Neutrophil (primary cell): ENCODE measurements around the gene ACTA1.

Source experiments
- H3K27ac ChIP-seq: fragments of 200-600 bp; sonication (generic); 2 replicates; pipeline ENCODE4 v1.5.1; 2016; ENCODE audit warnings: mild to moderate bottlenecking, moderate library complexity
- H3K27me3 ChIP-seq: fragments of 200-600 bp; sonication (generic); 2 replicates; pipeline ENCODE4 v1.6.0; 2016; ENCODE audit warnings: mild to moderate bottlenecking
- H3K36me3 ChIP-seq: fragments of 200-600 bp; sonication (generic); 2 replicates; pipeline ENCODE4 v1.5.1; 2017
- H3K4me1 ChIP-seq, 2 experiments: fragments of 200-600 bp in 1 of 2; sonication (generic) in 1 of 2; 1 replicate in 1 of 2; 2 replicates in 1 of 2; pipeline versions ENCODE4 v1.5.1 to v1.6.1; 2013 to 2016; ENCODE audit warnings: low read depth in 1 of 2, low read length in 1 of 2, mild to moderate bottlenecking in 1 of 2, moderate library complexity in 1 of 2; ENCODE audit not compliant: control insufficient read depth in 1 of 2, insufficient read depth in 1 of 2
- H3K4me3 ChIP-seq, 2 experiments: fragments of 200-600 bp in 1 of 2; sonication (generic) in 1 of 2; 1 replicate in 1 of 2; 2 replicates in 1 of 2; pipeline ENCODE4 v1.5.1; 2013 to 2016; ENCODE audit warnings: low read depth in 1 of 2, low read length in 1 of 2, mild to moderate bottlenecking in 1 of 2, moderate library complexity in 1 of 2
- H3K9me3 ChIP-seq: fragments of 200-600 bp; sonication (generic); 2 replicates; pipeline ENCODE4 v1.5.1; 2016
- CTCF ChIP-seq: fragments of 200-600 bp; sonication (generic); IDR thresholded peaks from 2 replicates; pipeline ENCODE4 v1.5.1; 2016; ENCODE audit warnings: antibody characterized with exemption

Gene ACTA1

GRCh38 chr1:229412056-229412455 lies 21.8 kb downstream of the ACTA1 start:
- Histone ChIP-seq H3K4me3 (no peak overlapping the region), H3K27ac (no peak overlapping the region), H3K9me3 (no peaks in the 10 kb centered on the region), H3K27me3 (peaks cover 81% of the 10 kb centered on the region), H3K4me1 (peaks cover 0 to 10% of the 10 kb centered on the region in 2 experiments), H3K36me3 (no peaks in the 10 kb centered on the region)
- no peak for TF ChIP-seq CTCF

- peaks cover 0 to 10% of the 10 kb centered on the region in 2 experiments for H3K4me1 ChIP-seq
- no peaks in the 10 kb centered on the region for H3K36me3 ChIP-seq
- no peak overlapping the region for H3K27ac ChIP-seq
- no peak for TF ChIP-seq CTCF
- H3K9me3 ChIP-seq: no peaks in the 10 kb centered on the region
- no peak overlapping the region for H3K4me3 ChIP-seq
- H3K27me3 ChIP-seq: peaks cover 86% of the 10 kb centered on the region
Measured at GRCh38 chr1:229411434-229412055, 22.3 kb downstream of the ACTA1 start.

GRCh38 chr1:229410692-229411433 lies 23.0 kb downstream of the ACTA1 start:
- no peaks in the 10 kb centered on the region for H3K9me3 ChIP-seq
- H3K4me3 ChIP-seq: no peak overlapping the region
- no peaks in the 10 kb centered on the region for H3K36me3 ChIP-seq
- H3K27ac ChIP-seq: no peak overlapping the region
- no peak for TF ChIP-seq CTCF
- H3K4me1 ChIP-seq: peaks cover 0 to 5% of the 10 kb centered on the region in 2 experiments
- H3K27me3 ChIP-seq: peaks cover 93% of the 10 kb centered on the region

GRCh38 chr1:229410370-229410691 lies 23.6 kb downstream of the ACTA1 start:
- no peaks in the 10 kb centered on the region for H3K36me3 ChIP-seq
- no peaks in the 10 kb centered on the region for H3K4me1 ChIP-seq
- no peak for TF ChIP-seq CTCF
- H3K27ac ChIP-seq: no peak overlapping the region
- H3K27me3 ChIP-seq: peaks cover 97% of the 10 kb centered on the region
- no peak overlapping the region for H3K4me3 ChIP-seq
- H3K9me3 ChIP-seq: no peaks in the 10 kb centered on the region

GRCh38 chr1:229409616-229410369 lies 24.1 kb downstream of the ACTA1 start:
- Histone ChIP-seq H3K4me3 (no peak overlapping the region), H3K4me1 (no peaks in the 10 kb centered on the region), H3K36me3 (no peaks in the 10 kb centered on the region), H3K27me3 (peaks cover 97% of the 10 kb centered on the region), H3K27ac (no peak overlapping the region), H3K9me3 (no peaks in the 10 kb centered on the region)
- TF ChIP-seq CTCF: no peak
